HEK293 (cell line): ENCODE measurements around the gene TRPV2.

Experiments
- ZBTB17 ChIP-seq: fragments of 450-650 bp; formaldehyde crosslinking; IDR thresholded peaks from 2 replicates; pipeline ENCODE4 v1.5.1; 2016; ENCODE audit warnings: missing biosample characterization, missing genetic modification characterization
- ZNF174 ChIP-seq: fragments of 450-650 bp; formaldehyde crosslinking; IDR thresholded peaks from 2 replicates; pipeline ENCODE4 v1.5.0; 2017; ENCODE audit warnings: missing biosample characterization, mild to moderate bottlenecking, missing genetic modification characterization
- ZNF350 ChIP-seq: fragments of 450-650 bp; formaldehyde crosslinking; IDR thresholded peaks from 2 replicates; pipeline ENCODE4 v1.5.0; 2017; ENCODE audit warnings: missing biosample characterization, mild to moderate bottlenecking, missing genetic modification characterization
- TF ChIP-seq, protein P1 (sequence below): fragments of 450-650 bp; formaldehyde crosslinking; IDR thresholded peaks from 2 replicates; pipeline ENCODE4 v1.5.1; 2016; ENCODE audit warnings: missing biosample characterization, missing genetic modification characterization
- TF ChIP-seq, protein P2 (sequence below): fragments of 450-650 bp; formaldehyde crosslinking; IDR thresholded peaks from 2 replicates; pipeline ENCODE4 v1.5.1; 2016; ENCODE audit warnings: missing biosample characterization, missing genetic modification characterization
- TF ChIP-seq, protein P3 (sequence below): fragments of 450-650 bp; formaldehyde crosslinking; IDR thresholded peaks from 2 replicates; pipeline ENCODE4 v1.5.1; 2016; ENCODE audit warnings: missing biosample characterization, missing genetic modification characterization
- TF ChIP-seq, protein P4 (sequence below): fragments of 450-650 bp; formaldehyde crosslinking; IDR thresholded peaks from 2 replicates; pipeline ENCODE4 v1.5.1; 2017; ENCODE audit warnings: missing biosample characterization, missing genetic modification characterization
- TF ChIP-seq, protein P5 (sequence below): sonication (generic); formaldehyde crosslinking; IDR thresholded peaks from 2 replicates; pipeline ENCODE4 v1.8.1; 2022; ENCODE audit warnings: mild to moderate bottlenecking, moderate library complexity, missing genetic modification reagents

DNA sequence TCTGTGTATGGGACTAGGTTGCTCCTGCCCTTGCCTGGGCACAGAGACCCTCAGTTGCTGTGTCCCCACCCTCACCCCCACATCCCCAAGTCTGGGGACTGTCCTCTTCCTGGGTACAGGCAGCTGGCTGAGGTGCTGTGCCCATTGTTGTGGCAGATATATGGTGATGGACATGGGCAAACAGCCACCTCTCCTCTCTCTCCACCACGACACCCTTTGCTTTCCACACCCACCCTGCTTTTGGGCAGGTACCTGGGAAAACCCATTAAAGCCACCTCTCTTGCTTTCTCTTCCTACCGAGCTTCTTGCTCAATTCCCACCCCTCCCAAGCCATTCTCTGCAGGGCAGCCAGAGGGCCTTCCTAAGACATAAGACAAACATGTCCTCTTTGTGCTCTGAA lies 21.7 kb downstream of the TRPV2 start:
- TF ChIP-seq, protein P1, sequence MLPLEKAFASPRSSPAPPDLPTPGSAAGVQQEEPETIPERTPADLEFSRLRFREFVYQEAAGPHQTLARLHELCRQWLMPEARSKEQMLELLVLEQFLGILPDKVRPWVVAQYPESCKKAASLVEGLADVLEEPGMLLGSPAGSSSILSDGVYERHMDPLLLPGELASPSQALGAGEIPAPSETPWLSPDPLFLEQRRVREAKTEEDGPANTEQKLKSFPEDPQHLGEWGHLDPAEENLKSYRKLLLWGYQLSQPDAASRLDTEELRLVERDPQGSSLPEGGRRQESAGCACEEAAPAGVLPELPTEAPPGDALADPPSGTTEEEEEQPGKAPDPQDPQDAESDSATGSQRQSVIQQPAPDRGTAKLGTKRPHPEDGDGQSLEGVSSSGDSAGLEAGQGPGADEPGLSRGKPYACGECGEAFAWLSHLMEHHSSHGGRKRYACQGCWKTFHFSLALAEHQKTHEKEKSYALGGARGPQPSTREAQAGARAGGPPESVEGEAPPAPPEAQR (tag by site-specific recombination) = no peak
- TF ChIP-seq, protein P2, sequence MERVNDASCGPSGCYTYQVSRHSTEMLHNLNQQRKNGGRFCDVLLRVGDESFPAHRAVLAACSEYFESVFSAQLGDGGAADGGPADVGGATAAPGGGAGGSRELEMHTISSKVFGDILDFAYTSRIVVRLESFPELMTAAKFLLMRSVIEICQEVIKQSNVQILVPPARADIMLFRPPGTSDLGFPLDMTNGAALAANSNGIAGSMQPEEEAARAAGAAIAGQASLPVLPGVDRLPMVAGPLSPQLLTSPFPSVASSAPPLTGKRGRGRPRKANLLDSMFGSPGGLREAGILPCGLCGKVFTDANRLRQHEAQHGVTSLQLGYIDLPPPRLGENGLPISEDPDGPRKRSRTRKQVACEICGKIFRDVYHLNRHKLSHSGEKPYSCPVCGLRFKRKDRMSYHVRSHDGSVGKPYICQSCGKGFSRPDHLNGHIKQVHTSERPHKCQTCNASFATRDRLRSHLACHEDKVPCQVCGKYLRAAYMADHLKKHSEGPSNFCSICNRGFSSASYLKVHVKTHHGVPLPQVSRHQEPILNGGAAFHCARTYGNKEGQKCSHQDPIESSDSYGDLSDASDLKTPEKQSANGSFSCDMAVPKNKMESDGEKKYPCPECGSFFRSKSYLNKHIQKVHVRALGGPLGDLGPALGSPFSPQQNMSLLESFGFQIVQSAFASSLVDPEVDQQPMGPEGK (tag by site-specific recombination) = no peak
- no peak for TF ChIP-seq ZBTB17 (tag by site-specific recombination)
- TF ChIP-seq, protein P3, sequence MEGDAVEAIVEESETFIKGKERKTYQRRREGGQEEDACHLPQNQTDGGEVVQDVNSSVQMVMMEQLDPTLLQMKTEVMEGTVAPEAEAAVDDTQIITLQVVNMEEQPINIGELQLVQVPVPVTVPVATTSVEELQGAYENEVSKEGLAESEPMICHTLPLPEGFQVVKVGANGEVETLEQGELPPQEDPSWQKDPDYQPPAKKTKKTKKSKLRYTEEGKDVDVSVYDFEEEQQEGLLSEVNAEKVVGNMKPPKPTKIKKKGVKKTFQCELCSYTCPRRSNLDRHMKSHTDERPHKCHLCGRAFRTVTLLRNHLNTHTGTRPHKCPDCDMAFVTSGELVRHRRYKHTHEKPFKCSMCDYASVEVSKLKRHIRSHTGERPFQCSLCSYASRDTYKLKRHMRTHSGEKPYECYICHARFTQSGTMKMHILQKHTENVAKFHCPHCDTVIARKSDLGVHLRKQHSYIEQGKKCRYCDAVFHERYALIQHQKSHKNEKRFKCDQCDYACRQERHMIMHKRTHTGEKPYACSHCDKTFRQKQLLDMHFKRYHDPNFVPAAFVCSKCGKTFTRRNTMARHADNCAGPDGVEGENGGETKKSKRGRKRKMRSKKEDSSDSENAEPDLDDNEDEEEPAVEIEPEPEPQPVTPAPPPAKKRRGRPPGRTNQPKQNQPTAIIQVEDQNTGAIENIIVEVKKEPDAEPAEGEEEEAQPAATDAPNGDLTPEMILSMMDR (tag by site-specific recombination) = no peak
- TF ChIP-seq, protein P4, sequence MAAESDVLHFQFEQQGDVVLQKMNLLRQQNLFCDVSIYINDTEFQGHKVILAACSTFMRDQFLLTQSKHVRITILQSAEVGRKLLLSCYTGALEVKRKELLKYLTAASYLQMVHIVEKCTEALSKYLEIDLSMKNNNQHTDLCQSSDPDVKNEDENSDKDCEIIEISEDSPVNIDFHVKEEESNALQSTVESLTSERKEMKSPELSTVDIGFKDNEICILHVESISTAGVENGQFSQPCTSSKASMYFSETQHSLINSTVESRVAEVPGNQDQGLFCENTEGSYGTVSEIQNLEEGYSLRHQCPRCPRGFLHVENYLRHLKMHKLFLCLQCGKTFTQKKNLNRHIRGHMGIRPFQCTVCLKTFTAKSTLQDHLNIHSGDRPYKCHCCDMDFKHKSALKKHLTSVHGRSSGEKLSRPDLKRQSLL = no peak
- no peak for TF ChIP-seq ZNF350 (tag by site-specific recombination)
- TF ChIP-seq, protein P5, sequence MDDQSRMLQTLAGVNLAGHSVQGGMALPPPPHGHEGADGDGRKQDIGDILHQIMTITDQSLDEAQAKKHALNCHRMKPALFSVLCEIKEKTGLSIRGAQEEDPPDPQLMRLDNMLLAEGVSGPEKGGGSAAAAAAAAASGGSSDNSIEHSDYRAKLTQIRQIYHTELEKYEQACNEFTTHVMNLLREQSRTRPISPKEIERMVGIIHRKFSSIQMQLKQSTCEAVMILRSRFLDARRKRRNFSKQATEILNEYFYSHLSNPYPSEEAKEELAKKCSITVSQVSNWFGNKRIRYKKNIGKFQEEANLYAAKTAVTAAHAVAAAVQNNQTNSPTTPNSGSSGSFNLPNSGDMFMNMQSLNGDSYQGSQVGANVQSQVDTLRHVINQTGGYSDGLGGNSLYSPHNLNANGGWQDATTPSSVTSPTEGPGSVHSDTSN (CRISPR knock-in tag) = no peak
- no peak for TF ChIP-seq ZNF174 (tag by site-specific recombination)
